Superior temporal gyrus (tissue), 1 donor: Measurements from ENCODE around the gene SBK3.
"Not testable (repeated sequence)": the region's sequence is repeated elsewhere in the genome, so short reads cannot be mapped to it uniquely, and the experiment has no call there.

Source experiments
- DNase-seq: peaks from one replicate; pipeline ENCODE4 v3.0.0-alpha.2; 2016; ENCODE audit errors: extremely low spot score

SBK3 gene

GRCh38 chr19:55540619-55541018 lies 4.7 kb downstream of the SBK3 start:
- DNase-seq = no peak

DNA sequence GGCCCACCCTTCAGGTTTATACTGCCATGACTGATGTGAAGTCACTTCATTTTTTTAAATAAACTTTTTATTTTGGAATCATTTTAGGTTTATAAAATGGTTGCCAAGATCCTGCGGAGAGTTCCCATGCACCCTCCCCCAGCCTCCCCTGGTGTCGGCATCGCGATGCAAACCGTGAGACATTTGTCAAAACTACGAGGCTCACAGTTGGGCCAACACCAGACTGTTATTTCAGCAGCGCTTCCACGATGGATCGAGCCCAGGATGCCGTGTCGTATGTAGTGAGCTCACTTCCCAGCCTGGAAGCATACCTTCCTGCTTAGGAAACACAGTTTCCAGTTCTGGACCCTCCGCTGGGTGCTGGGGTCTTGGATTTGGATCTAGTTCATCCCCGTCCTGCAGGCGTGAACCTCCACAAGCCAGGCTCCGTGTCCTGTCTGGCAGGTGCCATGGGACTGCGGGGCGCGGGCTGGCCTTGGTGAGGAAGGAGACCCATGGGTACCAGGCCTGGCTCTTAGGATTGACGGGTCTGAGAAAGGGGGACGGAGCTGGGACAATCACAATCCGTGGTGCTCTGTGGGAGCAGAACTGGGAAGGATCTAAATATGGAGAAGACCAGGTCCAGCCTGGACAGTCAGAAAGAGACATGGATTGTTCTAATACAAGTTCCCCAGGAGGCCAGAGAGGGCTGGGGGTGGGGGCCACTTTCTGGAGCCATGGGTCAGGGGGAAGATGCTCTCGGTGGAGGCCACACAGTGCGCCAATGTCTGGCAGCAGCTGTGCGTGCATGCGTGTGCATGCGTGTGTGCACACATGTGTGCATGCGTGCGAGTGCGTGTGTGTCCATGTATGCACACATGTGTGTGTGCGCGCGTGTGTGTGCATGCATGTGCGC lies 6.0 kb downstream of the SBK3 start:
- no peak for DNase-seq

DNA sequence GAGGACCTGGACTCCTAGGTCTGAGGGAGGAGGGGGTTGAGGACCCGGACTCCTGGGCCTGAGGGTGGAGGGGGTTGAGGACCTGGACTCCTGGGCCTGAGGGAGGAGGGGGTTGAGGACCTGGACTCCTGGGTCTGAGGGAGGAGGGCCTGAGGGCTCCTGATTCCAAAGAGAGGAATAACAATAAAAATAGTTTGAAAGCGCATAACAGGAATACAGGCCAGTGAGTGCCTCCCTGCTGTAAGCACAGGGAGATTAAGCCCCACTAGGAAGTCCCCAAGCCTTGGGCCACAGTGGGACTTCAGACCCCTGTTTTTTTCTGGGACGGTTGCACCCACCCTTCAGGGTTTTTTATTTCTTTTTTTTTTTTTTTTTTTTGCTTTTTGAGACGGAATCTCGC lies 7.2 kb downstream of the SBK3 start:
- no peak for DNase-seq

GRCh38 chr19:55537741-55538111 lies 7.6 kb downstream of the SBK3 start:
- no peak for DNase-seq

GRCh38 chr19:55536951-55537740 lies 8.2 kb downstream of the SBK3 start, which contains the start of gene SBK2:
SBK2 (minus strand) TSS chr19:55537133; CDS start chr19:55536294, 839 bp downstream.
- no peak for DNase-seq

DNA sequence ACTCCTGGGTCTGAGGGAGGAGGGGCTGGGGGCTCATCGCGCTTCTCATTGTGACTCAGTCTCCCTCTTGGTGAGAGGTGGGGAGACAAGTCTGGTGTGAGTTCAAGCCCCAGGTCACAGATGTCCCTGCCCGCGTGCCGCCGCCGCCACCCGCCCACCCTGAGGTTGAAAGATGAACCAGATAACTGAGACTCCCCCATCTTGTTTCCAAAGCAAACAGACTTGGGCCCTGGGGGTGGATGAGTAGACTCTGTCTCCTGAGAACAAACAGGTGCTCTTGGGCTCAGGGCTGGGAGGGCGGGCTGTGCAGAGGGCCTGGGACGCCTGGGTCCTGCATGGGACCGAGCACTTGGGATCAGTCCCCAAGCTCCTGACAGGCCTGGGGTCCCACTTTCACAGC lies 9.0 kb downstream of the SBK3 start:
- DNase-seq = no peak

DNA sequence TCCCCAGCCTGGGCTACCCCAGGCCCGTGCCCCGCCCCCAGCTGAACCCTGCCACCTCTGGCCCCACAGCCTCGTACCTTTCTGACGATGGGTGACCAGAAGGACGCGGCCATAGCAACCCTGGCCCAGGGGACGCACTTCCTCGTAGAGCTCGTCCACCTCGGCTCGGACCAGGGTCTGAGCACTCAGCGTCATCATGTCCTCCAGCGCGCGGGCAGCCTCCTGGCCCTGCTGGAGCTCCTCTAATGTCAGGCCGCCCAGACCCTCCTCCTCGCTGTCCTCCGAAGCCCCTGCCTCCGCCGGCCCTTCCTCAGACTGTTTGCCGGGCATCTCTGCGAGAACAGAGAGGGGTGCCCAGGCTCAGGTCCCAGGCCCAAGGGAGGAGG lies 9.4 kb downstream of the SBK3 start:
- no peak for DNase-seq

DNA sequence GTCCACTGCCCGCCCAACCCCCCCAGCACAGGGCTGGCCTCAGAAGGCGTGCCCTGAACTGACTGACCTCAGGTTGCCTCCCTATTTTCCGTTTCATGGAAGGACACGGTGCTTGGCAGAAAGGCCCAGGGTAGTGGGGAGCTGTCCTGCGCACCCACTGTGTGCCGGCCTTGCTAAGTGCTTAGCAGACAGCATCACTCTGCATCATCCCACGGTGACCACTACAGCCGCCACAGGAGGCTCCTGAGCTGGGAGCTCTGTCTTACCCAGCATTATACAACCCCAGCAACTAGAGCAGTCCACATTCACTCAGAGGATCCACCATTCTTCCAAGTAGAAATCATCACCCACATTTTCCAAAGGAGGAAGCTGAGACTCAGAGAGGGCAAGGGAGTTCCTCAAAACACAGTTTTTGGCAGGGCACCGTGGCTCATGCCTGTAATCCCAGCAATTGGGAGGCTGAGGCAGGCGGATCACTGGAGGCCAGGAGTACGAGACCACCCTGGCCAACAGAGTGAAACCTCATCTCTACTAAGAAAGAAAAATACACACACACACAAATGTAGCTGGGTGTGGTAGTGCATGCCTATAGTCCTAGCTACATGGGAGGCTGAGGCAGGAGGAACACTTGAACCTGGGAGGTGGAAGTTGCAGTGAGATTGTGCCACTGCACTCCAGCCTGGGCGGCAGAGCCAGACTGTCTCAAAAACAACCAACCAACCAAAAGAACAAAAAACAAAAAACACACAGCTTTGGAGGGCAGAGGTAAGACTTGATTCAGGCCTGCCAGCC lies 10.0 kb downstream of the SBK3 start:
- no peak for DNase-seq

DNA sequence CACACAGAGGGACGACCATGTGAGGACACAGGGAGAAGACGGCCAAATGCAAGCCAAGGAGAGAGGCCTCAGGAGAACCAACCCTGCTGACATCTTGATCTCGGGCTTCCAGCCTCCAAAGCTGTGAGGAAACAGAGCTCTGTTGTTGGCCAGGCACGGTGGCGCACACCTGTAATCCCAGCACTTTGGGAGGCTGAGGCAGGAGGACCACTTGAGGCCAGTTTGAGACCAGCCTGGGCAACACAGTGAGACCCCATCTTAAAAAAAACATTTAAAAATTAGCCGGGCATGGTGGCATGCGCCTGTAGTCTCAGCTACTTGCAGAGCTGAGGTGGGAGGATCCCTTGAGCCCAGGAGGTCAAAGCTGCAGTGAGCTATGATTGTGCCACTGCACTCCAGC lies 11.1 kb downstream of the SBK3 start:
- not testable (repeated sequence) for DNase-seq

DNA sequence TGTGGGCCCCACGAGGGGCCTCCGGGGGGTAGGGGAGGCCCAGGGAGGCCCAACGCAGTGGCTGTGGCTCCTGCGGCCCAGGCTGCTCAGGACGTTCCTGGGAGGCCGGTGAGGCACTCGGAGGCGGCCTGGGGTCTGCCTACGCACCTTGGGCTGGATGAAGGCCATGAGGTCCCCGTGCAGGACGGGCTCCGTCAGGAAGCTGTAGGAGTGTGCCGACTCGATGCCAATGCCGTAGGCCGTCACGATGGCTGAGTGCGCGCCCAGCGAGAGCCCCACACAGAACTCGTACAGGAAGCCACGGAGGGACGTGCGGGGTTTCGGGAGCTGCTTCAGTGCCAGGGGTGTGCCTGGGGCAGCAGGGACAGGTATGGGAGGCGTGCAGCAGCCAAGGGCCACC lies 14.3 kb downstream of the SBK3 start:
- DNase-seq = no peak

GRCh38 chr19:55529636-55530234 lies 15.6 kb downstream of the SBK3 start:
- no peak for DNase-seq

- DNase-seq = no peak
Measured at GRCh38 chr19:55528030-55528803, 17.1 kb downstream of the SBK3 start.

- DNase-seq = no peak
Measured at GRCh38 chr19:55527197-55528029, 17.9 kb downstream of the SBK3 start.

- no peak for DNase-seq
Measured at GRCh38 chr19:55526216-55527196, 18.8 kb downstream of the SBK3 start.

GRCh38 chr19:55525289-55526101 lies 19.8 kb downstream of the SBK3 start:
- DNase-seq = no peak

DNA sequence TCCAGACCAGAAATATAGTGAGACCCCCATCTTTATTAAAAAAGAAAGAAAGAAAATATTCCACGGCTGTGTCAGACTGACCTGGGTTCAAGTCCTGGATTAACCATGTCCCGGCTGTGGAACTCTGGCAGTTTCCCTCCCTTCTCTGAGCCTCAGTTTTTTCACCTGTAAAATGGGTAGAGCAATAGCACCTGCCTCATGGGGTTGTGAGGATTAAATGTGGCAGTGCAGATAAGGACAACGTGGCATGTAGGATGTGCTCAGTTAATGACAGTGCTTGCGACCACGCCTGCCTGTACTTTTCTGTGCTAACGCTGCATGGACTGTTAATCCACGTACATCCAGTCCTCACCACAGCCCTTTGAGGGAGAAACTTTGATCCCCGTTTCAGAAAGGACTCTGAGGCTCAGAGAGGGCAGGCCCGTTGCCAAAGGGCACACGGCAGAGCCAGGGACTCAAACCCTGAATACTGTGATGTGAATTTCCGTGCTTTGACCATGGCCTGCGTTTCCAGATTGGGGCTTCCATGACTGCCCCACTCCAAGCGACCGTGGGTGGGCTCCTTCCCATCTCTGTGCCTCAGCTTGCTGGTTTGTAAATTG lies 24.6 kb downstream of the SBK3 start:
- DNase-seq = no peak
